ENCODE results near the gene MRNIP.

MRNIP gene

DNA sequence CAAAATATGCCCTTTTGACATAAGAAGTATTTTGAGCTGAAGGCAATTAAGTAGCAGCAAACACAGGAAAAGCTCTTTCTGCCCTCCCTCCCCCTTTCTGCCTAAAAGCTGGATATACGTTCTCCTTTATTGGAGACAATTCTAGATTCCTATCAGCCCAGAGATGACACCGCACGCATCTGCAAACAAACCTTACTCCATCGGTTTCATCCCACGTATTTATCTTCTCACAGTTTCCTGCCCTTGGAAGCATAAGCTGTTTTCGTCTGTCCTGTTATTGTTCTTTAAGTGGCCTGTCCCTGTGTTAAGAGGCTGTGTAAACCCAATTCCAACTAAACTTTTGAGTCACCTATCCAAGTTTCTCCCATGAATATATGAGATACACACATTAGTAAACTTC lies 37.2 kb upstream of the MRNIP start:
- in situ Hi-C loops (cut with HindIII; ENCODE audit: low sequenced_read_pairs) = no loop called here
- H3K4me3 ChIP-seq (ENCODE audit: low read depth, low read length) = no peak overlapping the region
- DNase-seq (ENCODE audit: low read depth, low spot score) = no peak
- TF ChIP-seq CTCF (IDR thresholded peaks at IDR 0.05; ENCODE audit: low read depth, low read length) = no peak

GRCh38 chr5:179893958-179894895 lies 35.6 kb upstream of the MRNIP start:
- TF ChIP-seq CTCF (IDR thresholded peaks at IDR 0.05; ENCODE audit: low read depth, low read length) = no peak
- H3K4me3 ChIP-seq (ENCODE audit: low read depth, low read length) = no peak overlapping the region
- DNase-seq (ENCODE audit: low read depth, low spot score) = no peak
- in situ Hi-C loops (cut with HindIII; ENCODE audit: low sequenced_read_pairs) = no loop called here

GRCh38 chr5:179893076-179893957 lies 34.7 kb upstream of the MRNIP start:
- in situ Hi-C loops (cut with HindIII; ENCODE audit: low sequenced_read_pairs) = no loop called here
- no peak for DNase-seq (ENCODE audit: low read depth, low spot score)
- no peak for TF ChIP-seq CTCF (IDR thresholded peaks at IDR 0.05; ENCODE audit: low read depth, low read length)
- H3K4me3 ChIP-seq (ENCODE audit: low read depth, low read length) = no peak overlapping the region

DNA sequence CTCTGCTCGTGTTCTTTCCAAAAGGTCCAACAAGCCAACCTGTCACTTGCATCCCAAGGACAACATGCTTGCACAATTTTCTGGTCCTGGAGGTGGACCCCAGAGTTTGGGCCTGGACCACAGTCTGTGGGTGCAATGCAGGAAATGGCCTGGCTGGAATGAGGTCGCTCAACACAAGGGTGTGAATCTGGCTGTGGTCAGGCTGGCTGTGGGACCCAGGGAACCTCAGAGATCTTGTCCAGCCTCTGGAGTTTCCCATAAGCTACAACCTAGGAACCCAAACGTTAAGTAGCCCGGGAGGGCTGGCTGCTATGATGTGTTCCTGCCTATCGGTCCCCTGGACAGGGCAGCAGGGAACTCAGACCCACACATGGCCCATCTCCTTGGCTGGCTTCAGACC lies 33.6 kb upstream of the MRNIP start:
- H3K4me3 ChIP-seq (ENCODE audit: low read depth, low read length) = no peak overlapping the region
- TF ChIP-seq CTCF (IDR thresholded peaks at IDR 0.05; ENCODE audit: low read depth, low read length) = no peak
- no peak for DNase-seq (ENCODE audit: low read depth, low spot score)
- in situ Hi-C loops (cut with HindIII; ENCODE audit: low sequenced_read_pairs) = no loop called here

DNA sequence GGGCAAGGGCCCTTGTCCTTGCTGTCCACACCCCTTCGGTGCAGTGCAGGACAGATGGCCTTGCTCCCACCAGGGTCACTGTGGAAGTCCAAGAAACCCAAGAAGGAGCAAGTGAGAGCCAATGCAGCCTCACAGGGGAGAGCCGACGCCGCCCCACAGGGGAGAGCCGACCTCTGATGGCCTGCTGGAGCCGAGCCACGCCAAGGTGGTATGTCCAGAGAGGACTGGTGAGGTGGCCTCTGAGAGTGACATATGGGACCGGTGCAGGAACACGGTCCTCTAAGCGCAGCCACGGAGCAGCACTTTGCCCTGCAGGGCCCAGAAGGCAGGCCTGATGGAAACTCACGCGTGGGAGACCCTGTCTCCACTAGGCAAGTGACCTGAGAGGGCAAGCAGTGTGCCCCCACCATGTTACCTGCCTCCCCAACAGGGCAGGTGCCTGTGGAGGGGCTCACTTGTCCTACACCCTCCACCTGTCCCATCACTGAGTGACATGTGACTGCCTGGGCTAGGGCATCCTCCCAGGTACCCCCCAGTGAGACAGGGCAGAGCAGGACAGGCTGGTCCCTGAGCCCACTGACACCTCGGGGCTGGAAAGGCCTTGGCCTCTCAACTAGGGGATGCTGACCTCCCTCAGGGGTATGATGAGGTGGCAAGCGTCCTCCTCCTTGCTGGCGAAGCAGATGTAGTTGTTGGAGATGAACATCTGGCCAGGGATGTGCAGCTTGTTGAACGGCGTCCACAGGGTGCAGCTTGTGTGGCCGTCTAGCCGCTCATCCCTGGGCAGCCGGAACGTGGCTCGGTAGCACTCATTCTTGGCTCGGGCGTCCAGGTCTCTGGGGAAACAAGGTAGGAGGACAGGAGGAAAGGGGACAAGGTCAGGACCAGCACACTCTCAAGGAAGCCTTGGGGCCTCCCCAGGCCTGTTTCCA lies 32.4 kb upstream of the MRNIP start:
- no peak for DNase-seq (ENCODE audit: low read depth, low spot score)

More for the DNA sequence above, 32.4 kb upstream of the MRNIP start:
- H3K4me3 ChIP-seq (ENCODE audit: low read depth, low read length) = no peak overlapping the region
- no peak for TF ChIP-seq CTCF (IDR thresholded peaks at IDR 0.05; ENCODE audit: low read depth, low read length)
- in situ Hi-C loops (cut with HindIII; ENCODE audit: low sequenced_read_pairs) = no loop called here

All from astrocyte of the spinal cord (primary cell).